ENCODE results near the gene ZNF273.

DNA sequence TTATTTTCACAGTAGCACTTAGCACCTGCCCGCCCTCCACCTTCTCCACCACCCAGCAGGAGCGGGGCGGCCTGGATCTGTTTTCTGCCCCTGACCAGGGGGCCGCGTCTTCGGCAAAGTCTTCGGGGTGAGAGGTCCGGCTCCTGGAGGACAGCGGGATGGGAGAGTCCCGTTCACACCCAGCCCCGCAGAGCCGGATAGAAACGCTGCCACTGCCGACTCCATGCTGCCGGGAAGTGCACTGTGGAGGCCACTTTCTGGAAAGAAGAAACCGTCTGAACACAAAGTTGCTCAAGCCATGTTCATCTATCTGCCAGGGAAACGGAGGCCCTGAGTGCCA is 14.5 kb upstream of the ZNF273 start:
- TF ChIP-seq, protein P1, sequence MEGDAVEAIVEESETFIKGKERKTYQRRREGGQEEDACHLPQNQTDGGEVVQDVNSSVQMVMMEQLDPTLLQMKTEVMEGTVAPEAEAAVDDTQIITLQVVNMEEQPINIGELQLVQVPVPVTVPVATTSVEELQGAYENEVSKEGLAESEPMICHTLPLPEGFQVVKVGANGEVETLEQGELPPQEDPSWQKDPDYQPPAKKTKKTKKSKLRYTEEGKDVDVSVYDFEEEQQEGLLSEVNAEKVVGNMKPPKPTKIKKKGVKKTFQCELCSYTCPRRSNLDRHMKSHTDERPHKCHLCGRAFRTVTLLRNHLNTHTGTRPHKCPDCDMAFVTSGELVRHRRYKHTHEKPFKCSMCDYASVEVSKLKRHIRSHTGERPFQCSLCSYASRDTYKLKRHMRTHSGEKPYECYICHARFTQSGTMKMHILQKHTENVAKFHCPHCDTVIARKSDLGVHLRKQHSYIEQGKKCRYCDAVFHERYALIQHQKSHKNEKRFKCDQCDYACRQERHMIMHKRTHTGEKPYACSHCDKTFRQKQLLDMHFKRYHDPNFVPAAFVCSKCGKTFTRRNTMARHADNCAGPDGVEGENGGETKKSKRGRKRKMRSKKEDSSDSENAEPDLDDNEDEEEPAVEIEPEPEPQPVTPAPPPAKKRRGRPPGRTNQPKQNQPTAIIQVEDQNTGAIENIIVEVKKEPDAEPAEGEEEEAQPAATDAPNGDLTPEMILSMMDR (IDR thresholded peaks at IDR 0.05): no peak
- no peak for TF ChIP-seq POLR2A (IDR thresholded peaks at IDR 0.05)
